NCI-H460 (cell line): Measurements from ENCODE around the gene GNB1L. TPM values are rescaled to one million over a fixed set of nuclear protein-coding genes. Genes with fewer than 3 reads are reported as not detected.

Experiments used
- DNase-seq: peaks from one replicate; pipeline ENCODE4 v3.0.0-alpha.2; 2016; ENCODE audit warnings: low read depth; ENCODE audit errors: extremely low read depth
- total RNA-seq: library from RNA; depleted of rRNA; stranded (reverse); fragments of >200 nt; shearing (Covaris generic); gene quantifications from 2 replicates; pipeline ENCODE4 v1.2.3, GENCODE V29; 2014; rRNA removed

The GNB1L gene
- total RNA-seq, 1 experiment from 2014 or later: 9.6 TPM

GRCh38 chr22:19743081-19743480 lies 111.6 kb downstream of the GNB1L start:
- DNase-seq: no peak

GRCh38 chr22:19742160-19743066 lies 112.3 kb downstream of the GNB1L start:
- DNase-seq: no peak

- no peak for DNase-seq
Observed at GRCh38 chr22:19741053-19741452, 113.6 kb downstream of the GNB1L start.

- DNase-seq: no peak
Observed at GRCh38 chr22:19740586-19740985, 114.1 kb downstream of the GNB1L start.

GRCh38 chr22:19739911-19740449 lies 114.7 kb downstream of the GNB1L start:
- no peak for DNase-seq

GRCh38 chr22:19739448-19739895 lies 115.2 kb downstream of the GNB1L start:
- DNase-seq: no peak

- no peak for DNase-seq
Observed at GRCh38 chr22:19738664-19739447, 115.8 kb downstream of the GNB1L start.

GRCh38 chr22:19737846-19738663 lies 116.6 kb downstream of the GNB1L start:
- no peak for DNase-seq

GRCh38 chr22:19735665-19736510 lies 118.8 kb downstream of the GNB1L start:
- no peak for DNase-seq

- no peak for DNase-seq
Observed at GRCh38 chr22:19734837-19735382, 119.8 kb downstream of the GNB1L start.

- DNase-seq: no peak
Observed at GRCh38 chr22:19734163-19734562, 120.5 kb downstream of the GNB1L start.

GRCh38 chr22:19733755-19734154 lies 120.9 kb downstream of the GNB1L start:
- DNase-seq: no peak

Other genes starting within 250 kb of the GNB1L start
- gene SEPTIN5, start 140.4 kb downstream of the GNB1L start, total RNA-seq: 11.7 and 17.4 TPM in 2 replicates
- gene GP1BB, start 131.3 kb downstream of the GNB1L start, total RNA-seq: 3.9 and 4.5 TPM in 2 replicates
- gene TBX1, start 94.1 kb downstream of the GNB1L start, total RNA-seq: 2.6 and 3.3 TPM in 2 replicates
- 12.7 and 13.0 TPM in 2 replicates for gene RTL10, start within 50 bp of the GNB1L start, total RNA-seq
- gene COMT, start 86.9 kb upstream of the GNB1L start, total RNA-seq: 90.3 and 100 TPM in 2 replicates
- 36.4 and 38.2 TPM in 2 replicates for gene TXNRD2, start 86.9 kb upstream of the GNB1L start, total RNA-seq
- gene ARVCF, start 161.9 kb upstream of the GNB1L start, total RNA-seq: 0.84 and 1.4 TPM in 2 replicates
- gene TANGO2, start 166.2 kb upstream of the GNB1L start, total RNA-seq: 13.0 and 15.2 TPM in 2 replicates
- gene DGCR8, start 225.4 kb upstream of the GNB1L start, total RNA-seq: 12.7 and 15.2 TPM in 2 replicates